Stomach smooth muscle (tissue), 2 donors: ENCODE measurements around the gene PPARA.

Experiments
- H3K27ac ChIP-seq: one replicate; pipeline ENCODE4 v1.7.0; 2013; ENCODE audit warnings: mild to moderate bottlenecking, low read length, inconsistent platforms
- H3K27me3 ChIP-seq, 2 donors: one replicate each; pipeline ENCODE4 v1.7.0; 2013; ENCODE audit warnings: low read length in 2 of 2; ENCODE audit not compliant: insufficient read depth in 2 of 2, control insufficient read depth in 1 of 2
- H3K36me3 ChIP-seq, 2 donors: one replicate each; pipeline ENCODE4 v1.7.0; 2013; ENCODE audit warnings: low read length in 2 of 2; ENCODE audit not compliant: control insufficient read depth in 2 of 2, insufficient read depth in 2 of 2
- H3K4me1 ChIP-seq: one replicate; pipeline ENCODE4 v1.7.0; 2013; ENCODE audit warnings: low read length; ENCODE audit not compliant: control insufficient read depth, insufficient read depth
- H3K4me3 ChIP-seq, 2 donors: one replicate each; pipeline ENCODE4 v1.7.0; 2013; ENCODE audit warnings: low read length in 2 of 2
- H3K9ac ChIP-seq, 2 donors: one replicate each; pipeline ENCODE4 v1.7.0; 2013; ENCODE audit warnings: low read length in 2 of 2, mild to moderate bottlenecking in 1 of 2
- H3K9me3 ChIP-seq, 2 donors: one replicate each; pipeline ENCODE4 v1.7.0; 2013; ENCODE audit warnings: low read length in 2 of 2; ENCODE audit not compliant: control insufficient read depth in 2 of 2
- donor health status: healthy.
- donor health status: Pancreatic carcinoma.

Gene PPARA

GRCh38 chr22:46147471-46148267, 2.7 kb upstream of the PPARA start:
- no peaks in the 10 kb centered on the region for H3K36me3 ChIP-seq
- no peaks in the 10 kb centered on the region for H3K27me3 ChIP-seq
- H3K9me3 ChIP-seq = no peaks in the 10 kb centered on the region
- no peak overlapping the region for H3K4me3 ChIP-seq
- H3K27ac ChIP-seq = no peak overlapping the region
- peaks cover 29% of the 10 kb centered on the region for H3K4me1 ChIP-seq
- no peak overlapping the region for H3K9ac ChIP-seq

GRCh38 chr22:46148336-46148735, 2.0 kb upstream of the PPARA start:
- H3K4me1 ChIP-seq = peaks cover 33% of the 10 kb centered on the region
- no peaks in the 10 kb centered on the region for H3K36me3 ChIP-seq
- no peak overlapping the region for H3K4me3 ChIP-seq
- no peaks in the 10 kb centered on the region for H3K27me3 ChIP-seq
- H3K9me3 ChIP-seq = no peaks in the 10 kb centered on the region
- no peak overlapping the region for H3K9ac ChIP-seq
- peak overlapping the region; percentile 82 for H3K27ac ChIP-seq

- peak overlapping the region; percentile 57 to 77 for H3K4me3 ChIP-seq
- peak overlapping the region; percentile 82 for H3K27ac ChIP-seq
- no peaks in the 10 kb centered on the region for H3K27me3 ChIP-seq
- peaks cover 33% of the 10 kb centered on the region for H3K4me1 ChIP-seq
- no peaks in the 10 kb centered on the region for H3K9me3 ChIP-seq
- H3K9ac ChIP-seq = peak overlapping the region; percentile 55 to 63
- H3K36me3 ChIP-seq = no peaks in the 10 kb centered on the region
Observed at GRCh38 chr22:46148816-46149511, 1.4 kb upstream of the PPARA start.

GRCh38 chr22:46149512-46150033, 753 bp upstream of the PPARA start:
- Histone ChIP-seq H3K27ac (peak overlapping the region; percentile 82), H3K36me3 (no peaks in the 10 kb centered on the region), H3K9ac (peak overlapping the region; percentile 55 to 63), H3K4me1 (peaks cover 33% of the 10 kb centered on the region), H3K4me3 (peak overlapping the region; percentile 57 to 77), H3K9me3 (no peaks in the 10 kb centered on the region), H3K27me3 (no peaks in the 10 kb centered on the region)

GRCh38 chr22:46150655-46151477, 540 bp downstream of the PPARA start:
- peak overlapping the region; percentile 69 for H3K27ac ChIP-seq
- peaks cover 33% of the 10 kb centered on the region for H3K4me1 ChIP-seq
- no peaks in the 10 kb centered on the region for H3K9me3 ChIP-seq
- H3K36me3 ChIP-seq = no peaks in the 10 kb centered on the region
- H3K9ac ChIP-seq = peak overlapping the region; percentile 68 to 80
- H3K4me3 ChIP-seq = peak overlapping the region; percentile 76 to 84
- H3K27me3 ChIP-seq = no peaks in the 10 kb centered on the region

- H3K27ac ChIP-seq = no peak overlapping the region
- no peak overlapping the region for H3K9ac ChIP-seq
- H3K4me1 ChIP-seq = peaks cover 28% of the 10 kb centered on the region
- no peaks in the 10 kb centered on the region for H3K9me3 ChIP-seq
- peaks cover 0 to 2% of the 10 kb centered on the region in 2 donors for H3K36me3 ChIP-seq
- H3K27me3 ChIP-seq = no peaks in the 10 kb centered on the region
- no peak overlapping the region for H3K4me3 ChIP-seq
Observed at GRCh38 chr22:46153930-46154329, 3.6 kb downstream of the PPARA start.

GRCh38 chr22:46156031-46156430, 5.7 kb downstream of the PPARA start:
- no peak overlapping the region for H3K27ac ChIP-seq
- H3K4me3 ChIP-seq = no peak overlapping the region
- H3K36me3 ChIP-seq = peaks cover 0 to 4% of the 10 kb centered on the region in 2 donors
- H3K27me3 ChIP-seq = no peaks in the 10 kb centered on the region
- no peaks in the 10 kb centered on the region for H3K9me3 ChIP-seq
- H3K4me1 ChIP-seq = peaks cover 18% of the 10 kb centered on the region
- H3K9ac ChIP-seq = no peak overlapping the region

- Histone ChIP-seq H3K4me3 (no peak overlapping the region), H3K9me3 (no peaks in the 10 kb centered on the region), H3K27ac (no peak overlapping the region), H3K9ac (no peak overlapping the region), H3K27me3 (no peaks in the 10 kb centered on the region), H3K36me3 (peaks cover 0 to 4% of the 10 kb centered on the region in 2 donors), H3K4me1 (no peaks in the 10 kb centered on the region)
Observed at GRCh38 chr22:46158283-46158682, 8.0 kb downstream of the PPARA start.

GRCh38 chr22:46159212-46159611, 8.9 kb downstream of the PPARA start:
- no peak overlapping the region for H3K27ac ChIP-seq
- H3K9me3 ChIP-seq = no peaks in the 10 kb centered on the region
- H3K4me3 ChIP-seq = no peak overlapping the region
- H3K36me3 ChIP-seq = peaks cover 0 to 4% of the 10 kb centered on the region in 2 donors
- H3K27me3 ChIP-seq = no peaks in the 10 kb centered on the region
- no peak overlapping the region for H3K9ac ChIP-seq
- H3K4me1 ChIP-seq = no peaks in the 10 kb centered on the region

GRCh38 chr22:46159777-46160176, 9.5 kb downstream of the PPARA start:
- Histone ChIP-seq H3K27me3 (no peaks in the 10 kb centered on the region), H3K4me1 (no peaks in the 10 kb centered on the region), H3K9me3 (no peaks in the 10 kb centered on the region), H3K27ac (no peak overlapping the region), H3K9ac (no peak overlapping the region), H3K4me3 (no peak overlapping the region), H3K36me3 (peaks cover 0 to 4% of the 10 kb centered on the region in 2 donors)
